Stimulated activated naive CD8-positive, alpha-beta T cell treated with anti-CD3 and anti-CD28 coated beads, Interleukin-15, amount 100 ng/mL, for 72 hours (primary cell): ENCODE measurements around the gene RAP1GAP2.
A peak's percentile ranks its signal among the peaks of the same experiment; 100 is the strongest.
"Not testable (repeated sequence)": the region's sequence is repeated elsewhere in the genome, so short reads cannot be mapped to it uniquely, and the experiment has no call there.

Source experiments
- ATAC-seq: fragments of 150-1000 bp; cut with Tn5 transposase; 2 replicates; pipeline ENCODE4 v1.10.0; 2021; ENCODE audit warnings: mild to moderate bottlenecking, moderate library complexity
- DNase-seq, 2 donors: peaks; one replicate each; pipeline ENCODE4 v3.0.0; 2021 to 2022
- H3K27ac Mint-ChIP-seq, 2 donors: one replicate each; pipeline ENCODE4 v1.8.0; 2022; ENCODE audit warnings: mild to moderate bottlenecking in 2 of 2, mixed read lengths in 2 of 2, moderate library complexity in 2 of 2
- H3K27me3 Mint-ChIP-seq: one replicate; pipeline ENCODE4 v1.8.0; 2022; ENCODE audit warnings: mixed read lengths
- H3K4me1 Mint-ChIP-seq: one replicate; pipeline ENCODE4 v1.8.0; 2022; ENCODE audit warnings: mild to moderate bottlenecking, mixed read lengths
- H3K4me3 Mint-ChIP-seq, 2 donors: one replicate each; pipeline ENCODE4 v1.8.0; 2022; ENCODE audit warnings: mild to moderate bottlenecking in 2 of 2, mixed read lengths in 2 of 2, moderate library complexity in 1 of 2
- H3K9me3 Mint-ChIP-seq, 2 donors: one replicate each; pipeline ENCODE4 v1.8.0; 2022; ENCODE audit warnings: mixed read lengths in 2 of 2

Gene RAP1GAP2

DNA sequence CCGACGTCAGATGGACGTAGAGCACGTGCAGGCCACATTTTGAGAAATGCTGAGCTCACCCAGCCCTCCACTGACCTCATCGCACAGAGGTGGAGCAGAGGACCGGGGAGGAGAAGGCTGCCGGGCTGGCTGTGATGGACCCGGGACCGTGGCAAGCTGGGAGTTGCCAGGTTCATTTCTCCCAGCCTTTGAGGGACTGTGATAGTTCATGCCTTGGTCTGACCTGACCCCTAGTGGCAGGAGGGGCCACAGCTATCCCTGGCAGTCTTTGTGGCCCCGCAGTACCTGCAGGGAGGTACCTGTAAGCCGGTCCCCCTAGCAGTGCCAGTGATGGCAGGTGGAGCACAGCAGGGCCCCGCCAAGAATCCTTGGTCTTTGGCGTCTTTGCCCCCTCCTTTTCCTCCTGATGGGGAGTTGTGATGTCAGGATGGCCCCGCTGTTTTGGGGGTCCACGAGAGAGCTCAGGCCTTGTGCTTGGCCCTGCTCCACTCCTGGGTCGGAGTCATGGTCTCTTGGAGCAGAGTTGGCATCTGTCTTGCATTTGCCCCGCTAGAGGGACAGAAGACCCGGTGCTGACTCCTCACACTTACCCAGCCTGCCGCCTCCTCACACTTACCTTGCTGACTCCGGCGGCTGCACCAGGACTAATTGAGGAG lies 216.8 kb downstream of the RAP1GAP2 start:
- Mint-ChIP-seq H3K27ac (no peak overlapping the region), H3K27me3 (no peaks in the 10 kb centered on the region)
- peak; percentile 54 to 57 for DNase-seq

DNA sequence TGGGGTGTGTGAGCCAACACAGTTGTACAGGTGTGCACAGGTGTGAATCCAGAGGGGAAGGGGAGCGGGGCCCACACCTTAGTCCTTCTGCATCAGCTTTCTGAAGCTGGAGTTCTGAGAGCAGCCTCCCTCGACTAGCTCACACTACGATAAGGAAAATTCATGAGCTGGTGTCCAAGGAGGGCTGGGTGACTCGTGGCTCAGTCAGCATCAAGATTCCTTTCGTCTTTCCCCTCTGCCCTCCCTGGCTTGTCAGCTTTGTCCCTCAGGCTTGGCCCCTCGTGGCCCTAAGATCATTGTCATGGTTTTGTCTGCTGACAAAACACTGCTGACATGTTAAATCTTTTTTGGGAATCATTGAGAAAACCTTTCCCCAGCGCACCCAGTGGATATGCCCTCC lies 219.7 kb downstream of the RAP1GAP2 start:
- no peaks in the 10 kb centered on the region for H3K4me1 Mint-ChIP-seq
- H3K9me3 Mint-ChIP-seq: peaks cover 0 to 4% of the 10 kb centered on the region in 2 donors
- ATAC-seq (no peak), DNase-seq (no peak)
- no peak overlapping the region for H3K4me3 Mint-ChIP-seq
- H3K27ac Mint-ChIP-seq: no peak overlapping the region
- no peaks in the 10 kb centered on the region for H3K27me3 Mint-ChIP-seq

More for the DNA sequence above, 216.8 kb downstream of the RAP1GAP2 start:
- peak; percentile 92 for ATAC-seq
- Mint-ChIP-seq H3K9me3 (no peaks in the 10 kb centered on the region), H3K4me3 (no peak overlapping the region), H3K4me1 (no peaks in the 10 kb centered on the region)

DNA sequence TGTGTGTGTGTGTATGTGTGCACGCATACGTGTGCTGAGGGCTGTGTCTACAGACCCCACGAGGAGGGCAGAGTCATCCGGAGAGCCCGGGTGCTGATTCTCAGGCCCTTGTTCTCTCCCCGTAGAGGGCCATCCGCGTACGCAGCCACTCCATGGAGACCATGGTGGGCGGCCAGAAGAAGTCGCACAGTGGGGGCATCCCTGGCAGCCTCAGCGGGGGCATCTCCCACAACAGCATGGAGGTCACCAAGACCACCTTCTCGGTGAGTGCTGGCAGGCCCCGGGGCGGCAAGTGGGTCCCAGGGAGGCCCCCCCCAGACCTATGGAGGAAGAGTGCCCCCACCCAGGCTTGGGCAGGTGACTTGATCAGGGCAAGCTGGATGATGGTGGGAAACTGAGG lies 221.7 kb downstream of the RAP1GAP2 start:
- no peaks in the 10 kb centered on the region for H3K4me1 Mint-ChIP-seq
- DNase-seq (no peak), ATAC-seq (no peak)
- H3K27ac Mint-ChIP-seq: peak overlapping the region in 1 of 2 donors; percentile 80
- no peak overlapping the region for H3K4me3 Mint-ChIP-seq
- peaks cover 6 to 23% of the 10 kb centered on the region in 2 donors for H3K9me3 Mint-ChIP-seq
- no peaks in the 10 kb centered on the region for H3K27me3 Mint-ChIP-seq

DNA sequence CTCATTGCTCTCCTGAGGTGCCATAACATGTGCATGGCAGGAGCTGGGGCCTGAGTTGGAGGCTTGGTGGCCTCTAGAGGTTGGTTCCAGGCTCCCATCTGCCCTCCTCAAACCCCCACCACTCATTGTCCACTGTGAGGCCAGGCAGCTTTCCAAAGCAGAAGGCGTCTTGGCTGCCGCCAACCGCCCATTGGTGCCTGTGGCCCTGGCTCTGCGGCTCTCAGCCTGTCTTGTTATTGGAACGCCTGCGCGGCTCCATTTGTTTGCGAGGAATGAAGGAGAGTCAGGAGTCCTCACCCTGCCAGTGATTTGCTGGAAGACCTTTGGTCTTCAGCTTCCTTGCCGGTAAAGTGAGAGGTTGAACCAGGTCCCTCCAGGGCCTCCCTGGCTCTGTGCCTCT lies 223.5 kb downstream of the RAP1GAP2 start:
- Mint-ChIP-seq H3K9me3 (peaks cover 14 to 37% of the 10 kb centered on the region in 2 donors), H3K4me3 (no peak overlapping the region), H3K27me3 (no peaks in the 10 kb centered on the region), H3K4me1 (no peaks in the 10 kb centered on the region), H3K27ac (no peak overlapping the region)
- DNase-seq (no peak), ATAC-seq (no peak)

DNA sequence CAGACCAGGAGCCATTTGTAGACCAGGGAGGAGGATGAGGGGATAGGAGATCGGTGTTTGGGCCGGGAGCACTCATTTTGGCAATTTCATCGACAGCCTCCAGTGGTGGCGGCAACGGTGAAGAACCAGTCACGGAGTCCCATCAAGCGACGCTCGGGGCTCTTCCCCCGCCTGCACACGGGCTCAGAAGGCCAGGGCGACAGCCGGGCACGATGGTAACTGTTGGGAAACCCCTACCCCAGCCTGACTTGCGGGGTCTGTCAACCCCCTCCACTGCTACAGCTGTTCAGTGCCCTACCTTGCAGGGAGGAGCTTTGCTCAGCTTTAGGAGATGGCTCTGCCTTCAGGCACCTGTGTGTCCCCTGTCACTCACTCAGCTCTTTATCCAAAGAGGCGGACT lies 224.1 kb downstream of the RAP1GAP2 start:
- Mint-ChIP-seq H3K4me1 (no peaks in the 10 kb centered on the region), H3K27me3 (no peaks in the 10 kb centered on the region), H3K4me3 (no peak overlapping the region), H3K27ac (no peak overlapping the region), H3K9me3 (peaks cover 14 to 37% of the 10 kb centered on the region in 2 donors)
- ATAC-seq: no peak
- no peak for DNase-seq

DNA sequence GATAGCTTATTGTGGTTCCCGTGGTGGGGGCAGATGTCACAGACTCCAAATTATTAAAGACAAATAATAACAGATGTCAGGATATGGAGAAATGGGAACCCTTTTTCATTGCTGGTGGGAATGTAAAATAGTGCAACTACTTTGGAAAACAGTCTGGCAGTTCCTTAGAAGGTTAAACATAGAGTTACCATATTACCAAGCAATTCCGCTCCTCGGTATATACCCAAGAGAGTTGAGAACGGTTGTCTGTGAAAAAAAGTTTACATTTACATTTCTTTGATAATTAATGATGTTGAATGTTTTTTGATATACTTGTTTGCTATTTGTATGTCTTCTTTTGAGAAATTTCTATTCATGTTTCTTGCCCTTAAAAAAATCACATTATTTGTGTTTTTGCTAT lies 226.0 kb downstream of the RAP1GAP2 start:
- Mint-ChIP-seq H3K27me3 (no peaks in the 10 kb centered on the region), H3K9me3 (peaks cover 14 to 37% of the 10 kb centered on the region in 2 donors), H3K4me1 (no peaks in the 10 kb centered on the region), H3K27ac (no peak overlapping the region), H3K4me3 (no peak overlapping the region)
- no peak for DNase-seq
- no peak for ATAC-seq

DNA sequence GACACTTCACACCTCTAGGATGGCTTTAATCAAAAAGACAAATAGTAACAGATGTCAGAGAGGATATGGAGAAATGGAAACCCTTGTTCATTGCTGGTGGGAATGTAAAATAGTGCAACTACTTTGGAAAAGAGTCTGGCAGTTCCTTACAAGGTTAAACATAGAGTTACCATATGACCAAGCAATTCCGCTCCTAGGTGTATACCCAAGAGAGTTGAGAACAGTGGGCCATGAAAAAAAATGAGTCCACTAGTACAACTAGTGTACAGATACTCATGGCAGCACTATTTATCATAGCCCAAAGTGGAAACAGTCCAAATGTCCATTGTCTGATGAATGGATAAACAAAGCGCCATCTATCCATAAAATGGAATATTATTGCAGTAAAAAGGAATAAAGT lies 228.1 kb downstream of the RAP1GAP2 start:
- Mint-ChIP-seq H3K27ac (no peak overlapping the region), H3K4me3 (no peak overlapping the region), H3K4me1 (no peaks in the 10 kb centered on the region), H3K27me3 (no peaks in the 10 kb centered on the region), H3K9me3 (peaks cover 14 to 37% of the 10 kb centered on the region in 2 donors)
- DNase-seq: no peak
- no peak for ATAC-seq

DNA sequence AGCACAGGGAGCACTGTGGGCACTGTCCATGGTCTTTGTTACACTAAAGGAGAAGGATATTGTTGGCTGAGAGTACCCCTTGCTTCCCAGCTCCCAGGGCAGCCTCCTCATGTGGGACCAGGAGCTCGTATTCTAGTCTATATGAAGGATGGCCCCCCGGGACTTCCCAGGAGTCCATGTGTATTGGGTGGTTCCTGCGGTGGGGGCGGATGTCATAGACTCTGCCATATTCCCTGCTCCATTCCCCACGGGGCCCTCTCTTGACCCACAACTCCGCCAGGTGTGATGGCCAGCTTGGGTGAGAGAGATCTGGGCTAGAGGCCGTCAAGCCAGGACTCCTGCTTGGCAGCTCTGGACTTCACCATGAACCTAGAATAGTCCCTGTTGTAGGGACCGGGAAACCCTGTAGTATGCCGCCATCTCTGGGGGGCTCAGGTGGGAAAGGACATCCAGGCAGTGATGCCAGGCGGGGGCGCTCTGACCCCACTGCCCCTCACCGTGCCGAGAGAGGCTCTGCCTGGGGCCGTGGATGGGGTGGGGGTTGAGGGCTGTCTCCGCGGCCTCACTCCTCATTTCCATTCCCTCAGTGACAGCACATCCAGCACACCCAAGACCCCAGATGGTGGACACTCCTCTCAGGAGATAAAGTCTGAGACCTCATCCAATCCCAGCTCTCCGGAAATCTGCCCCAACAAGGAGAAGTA lies 229.3 kb downstream of the RAP1GAP2 start:
- ATAC-seq (no peak), DNase-seq (no peak)
- H3K9me3 Mint-ChIP-seq: peaks cover 14 to 36% of the 10 kb centered on the region in 2 donors
- no peaks in the 10 kb centered on the region for H3K4me1 Mint-ChIP-seq
- no peak overlapping the region for H3K4me3 Mint-ChIP-seq
- no peak overlapping the region for H3K27ac Mint-ChIP-seq
- no peaks in the 10 kb centered on the region for H3K27me3 Mint-ChIP-seq

DNA sequence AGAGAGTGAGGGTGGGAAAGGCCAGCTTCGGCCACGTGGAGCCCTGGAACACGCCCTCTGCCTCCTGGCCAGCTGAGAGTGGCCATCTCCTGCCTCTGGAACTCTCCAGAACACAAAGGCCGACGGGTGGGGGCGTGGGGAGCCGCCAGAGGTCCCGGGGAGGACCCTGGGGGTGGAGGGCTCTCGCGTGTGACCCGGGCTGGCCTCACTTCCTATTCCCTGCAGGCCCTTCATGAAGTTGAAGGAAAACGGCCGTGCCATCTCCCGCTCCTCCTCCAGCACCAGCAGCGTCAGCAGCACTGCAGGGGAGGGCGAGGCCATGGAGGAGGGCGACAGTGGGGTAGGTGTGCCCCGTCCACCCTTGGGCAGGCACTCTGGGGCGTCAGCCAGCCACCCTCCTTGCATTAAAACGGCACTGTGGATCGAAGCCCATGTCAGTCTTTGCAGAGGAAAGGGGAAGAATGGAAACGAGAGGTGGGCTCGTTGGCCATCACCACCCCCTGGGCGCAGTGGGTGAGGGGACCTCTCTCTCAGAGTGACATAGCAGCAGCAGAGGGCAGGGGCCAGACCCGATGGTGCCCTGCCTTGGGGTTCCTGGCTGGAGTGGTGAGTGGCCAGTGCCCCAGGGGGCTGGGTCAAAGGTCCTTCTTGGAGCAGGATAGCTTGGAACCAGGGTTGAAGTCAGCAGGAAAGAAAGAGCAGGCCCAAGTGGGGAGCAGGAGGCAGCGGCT lies 230.1 kb downstream of the RAP1GAP2 start:
- Mint-ChIP-seq H3K4me1 (no peaks in the 10 kb centered on the region), H3K4me3 (no peak overlapping the region), H3K27me3 (no peaks in the 10 kb centered on the region), H3K27ac (no peak overlapping the region), H3K9me3 (peaks cover 14 to 28% of the 10 kb centered on the region in 2 donors)
- ATAC-seq (no peak), DNase-seq (no peak)

DNA sequence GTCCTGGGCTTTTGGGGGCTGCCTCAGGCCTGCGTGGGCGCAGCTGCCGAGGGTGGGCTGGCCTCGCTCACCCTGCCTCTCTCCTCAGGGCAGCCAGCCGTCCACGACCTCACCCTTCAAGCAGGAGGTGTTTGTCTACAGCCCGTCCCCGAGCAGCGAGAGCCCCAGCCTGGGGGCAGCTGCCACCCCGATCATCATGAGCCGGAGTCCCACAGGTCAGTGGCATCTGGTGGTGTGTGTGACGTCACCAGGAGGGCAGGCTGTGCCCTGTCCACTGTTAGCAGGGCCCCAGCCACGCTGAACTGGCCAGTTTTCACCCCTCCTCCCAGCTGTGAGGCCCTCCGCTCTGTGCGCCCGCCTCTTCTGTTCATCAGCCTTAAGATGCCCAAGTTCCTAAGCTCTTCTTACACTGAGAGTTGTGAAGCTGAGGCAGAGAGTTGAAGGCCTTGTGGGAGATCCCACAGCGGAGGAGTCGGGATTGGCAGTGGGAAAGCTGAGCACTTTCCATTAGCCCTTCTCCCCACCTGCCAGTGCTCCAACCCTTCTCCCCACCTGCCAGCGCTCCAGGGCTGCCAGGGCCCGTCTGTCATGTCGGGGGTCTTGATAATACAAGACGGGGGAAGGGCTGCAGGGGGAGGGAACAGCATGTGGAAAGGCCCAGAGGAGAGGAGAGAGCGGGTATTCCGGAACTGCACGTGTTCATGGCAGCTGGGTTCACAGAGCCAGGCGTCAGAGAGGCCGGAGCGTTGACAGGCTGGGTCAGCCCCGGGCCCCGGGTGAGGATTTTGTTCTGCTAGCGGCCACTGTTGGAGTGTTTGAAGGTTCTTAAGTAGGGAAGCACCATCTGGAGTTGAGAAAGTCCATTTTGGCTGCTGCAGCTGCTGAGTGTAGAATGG lies 230.9 kb downstream of the RAP1GAP2 start:
- no peak for ATAC-seq
- no peak for DNase-seq
- peaks cover 14 to 20% of the 10 kb centered on the region in 2 donors for H3K9me3 Mint-ChIP-seq
- no peaks in the 10 kb centered on the region for H3K4me1 Mint-ChIP-seq
- no peak overlapping the region for H3K4me3 Mint-ChIP-seq
- no peak overlapping the region for H3K27ac Mint-ChIP-seq
- H3K27me3 Mint-ChIP-seq: no peaks in the 10 kb centered on the region

DNA sequence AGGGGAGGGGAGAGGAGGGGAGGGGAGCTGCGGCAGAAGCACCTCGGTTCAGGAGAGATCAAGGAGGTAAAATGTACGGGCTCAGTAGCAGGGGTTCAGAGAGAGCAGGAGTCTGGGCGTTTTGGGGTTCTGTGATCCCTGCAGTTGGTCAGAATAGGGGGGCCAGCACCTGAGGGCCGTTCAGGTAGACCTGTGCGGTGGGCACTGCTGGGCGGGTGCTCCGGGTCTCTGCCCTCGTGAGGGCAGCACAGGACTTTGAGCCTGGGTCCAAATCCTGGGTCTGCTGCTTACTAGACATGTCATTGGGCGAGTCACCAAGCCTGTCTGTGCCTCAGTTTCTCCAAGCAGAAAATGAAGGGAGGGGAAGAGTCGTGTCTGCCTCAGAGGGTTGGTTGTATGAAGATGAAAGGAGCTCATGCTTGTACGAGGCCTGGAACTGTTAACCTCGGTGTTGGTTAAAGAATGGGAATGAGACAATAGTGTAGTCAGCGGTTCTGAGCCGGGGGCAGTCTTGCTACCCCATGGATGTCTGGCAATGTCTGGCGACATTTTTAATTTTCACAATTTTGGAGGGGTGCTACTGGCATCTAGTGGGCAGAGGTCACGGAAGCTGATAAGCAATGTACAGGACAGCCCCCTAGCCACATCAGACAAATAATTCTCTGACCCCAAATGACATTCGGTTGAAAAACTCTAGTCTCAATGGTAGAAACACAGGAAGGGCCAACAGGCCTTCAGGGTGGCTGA lies 231.7 kb downstream of the RAP1GAP2 start:
- ATAC-seq (no peak), DNase-seq (no peak)
- H3K4me3 Mint-ChIP-seq: no peak overlapping the region
- no peak overlapping the region for H3K27ac Mint-ChIP-seq
- no peaks in the 10 kb centered on the region for H3K27me3 Mint-ChIP-seq
- no peaks in the 10 kb centered on the region for H3K4me1 Mint-ChIP-seq
- H3K9me3 Mint-ChIP-seq: peaks cover 8 to 14% of the 10 kb centered on the region in 2 donors

DNA sequence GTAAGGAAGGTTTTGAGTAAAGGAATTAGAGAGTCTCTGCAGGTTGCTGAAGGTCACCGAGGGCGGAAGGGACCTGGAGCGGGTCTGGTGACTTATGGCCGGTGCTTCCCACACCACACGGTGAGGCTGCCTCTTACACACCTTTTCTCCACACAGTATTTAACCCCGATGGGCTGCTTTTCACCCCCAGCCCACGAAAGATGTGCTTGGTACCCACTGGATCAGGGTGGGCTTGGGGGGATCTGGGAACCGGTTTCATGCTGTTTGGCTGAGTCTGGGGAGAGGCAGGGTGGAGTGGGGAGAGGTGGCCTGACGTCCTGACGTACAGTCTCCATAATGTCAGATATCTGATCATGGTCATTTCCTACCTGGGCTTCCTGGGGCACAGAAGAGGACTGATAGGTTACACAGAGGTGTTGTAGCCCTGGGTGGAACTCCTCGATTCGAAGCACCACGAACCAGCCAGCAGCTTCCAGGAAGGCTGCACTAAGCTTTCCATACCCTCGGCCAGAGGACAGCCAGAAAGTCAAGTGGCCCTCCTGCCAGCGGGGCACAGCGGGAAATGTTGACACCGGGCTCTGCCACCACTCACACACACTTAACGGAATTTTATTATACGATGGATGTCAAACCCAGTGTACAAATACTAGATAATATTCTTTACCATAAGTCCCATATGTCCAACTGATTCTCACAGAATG lies 233.1 kb downstream of the RAP1GAP2 start:
- H3K27me3 Mint-ChIP-seq: no peaks in the 10 kb centered on the region
- H3K4me1 Mint-ChIP-seq: no peaks in the 10 kb centered on the region
- DNase-seq: no peak
- ATAC-seq: no peak
- no peak overlapping the region for H3K4me3 Mint-ChIP-seq
- peak overlapping the region in 1 of 2 donors; percentile 40 for H3K27ac Mint-ChIP-seq
- H3K9me3 Mint-ChIP-seq: no peaks in the 10 kb centered on the region

DNA sequence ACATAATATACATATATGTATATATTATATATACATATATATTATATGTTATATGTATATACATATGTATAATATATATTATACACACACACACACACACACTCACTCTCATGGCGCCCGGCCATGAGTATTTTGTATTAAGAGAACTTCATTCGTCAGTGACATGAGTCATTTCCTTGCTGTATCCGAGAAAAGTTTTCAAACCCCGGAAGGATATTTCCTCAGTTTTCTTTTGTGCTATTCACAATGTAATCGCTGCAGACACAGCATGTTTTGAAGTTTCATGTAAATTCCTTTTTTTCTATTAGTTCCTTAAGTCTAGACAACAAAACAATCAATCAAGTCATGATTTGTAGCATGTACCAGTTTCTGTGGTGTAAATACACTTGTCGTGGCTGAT lies 233.9 kb downstream of the RAP1GAP2 start:
- Mint-ChIP-seq H3K9me3 (no peaks in the 10 kb centered on the region), H3K4me3 (no peak overlapping the region), H3K4me1 (no peaks in the 10 kb centered on the region)

DNA sequence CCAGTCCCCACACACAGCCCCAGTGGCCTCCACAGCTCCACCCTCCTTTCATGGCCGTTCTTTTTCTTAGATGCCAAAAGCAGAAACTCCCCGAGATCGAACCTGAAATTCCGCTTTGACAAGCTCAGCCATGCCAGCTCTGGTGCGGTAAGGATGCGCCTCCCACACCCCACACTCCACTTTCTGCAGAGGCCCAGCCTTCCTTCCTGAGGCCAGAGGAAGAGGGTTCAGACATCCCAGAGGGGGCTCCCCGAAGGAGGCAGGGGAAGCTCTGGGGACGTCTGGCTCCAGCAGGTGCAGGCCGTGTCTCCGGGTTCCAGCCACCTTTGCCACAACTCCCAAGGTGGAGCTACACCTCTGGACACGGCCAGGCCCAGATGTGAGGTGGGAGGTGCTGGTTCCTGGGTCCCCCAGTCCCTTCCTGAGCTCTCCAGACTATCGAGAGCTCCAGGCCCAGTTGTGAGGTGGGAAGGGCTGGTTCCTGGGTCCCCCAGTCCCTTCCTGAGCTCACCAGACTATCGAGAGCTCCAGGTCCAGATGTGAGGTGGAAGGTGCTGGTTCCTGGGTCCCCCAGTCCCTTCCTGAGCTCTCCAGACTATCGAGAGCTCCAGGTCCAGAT lies 234.7 kb downstream of the RAP1GAP2 start:
- not testable (repeated sequence) for H3K4me1 Mint-ChIP-seq, H3K27me3 Mint-ChIP-seq, DNase-seq, H3K9me3 Mint-ChIP-seq, H3K27ac Mint-ChIP-seq, ATAC-seq, H3K4me3 Mint-ChIP-seq

More for the DNA sequence above, 233.9 kb downstream of the RAP1GAP2 start:
- ATAC-seq (no peak), DNase-seq (no peak)
- no peaks in the 10 kb centered on the region for H3K27me3 Mint-ChIP-seq
- H3K27ac Mint-ChIP-seq: no peak overlapping the region
